A549 (cell line): ENCODE measurements around the gene MYLK4.

ENCODE experiments used
- CHD2 ChIP-seq: fragments of 150-350 bp; IDR thresholded peaks from 2 replicates; pipeline ENCODE4 v1.6.1; 2014; ENCODE audit warnings: low read length; ENCODE audit not compliant: partially characterized antibody
- CTCF ChIP-seq: fragments of >200 bp; sonication (Bioruptor Twin); formaldehyde crosslinking; IDR thresholded peaks from 3 replicates; pipeline ENCODE4 v1.5.1; 2016
- FOSB ChIP-seq: fragments of 250-450 bp; sonication (Bioruptor Pico); IDR thresholded peaks from 2 replicates; pipeline ENCODE4 v1.5.0; 2020; ENCODE audit warnings: mild to moderate bottlenecking, moderate library complexity
- HEYL ChIP-seq: fragments of 250-450 bp; sonication (Bioruptor Pico); IDR thresholded peaks from 2 replicates; pipeline ENCODE4 v1.8.0; 2021; ENCODE audit warnings: mild to moderate bottlenecking, moderate library complexity
- MAX ChIP-seq: IDR thresholded peaks from 2 replicates; pipeline ENCODE4 v1.6.1; 2012
- MAZ ChIP-seq: fragments of 150-350 bp; IDR thresholded peaks from 2 replicates; pipeline ENCODE4 v1.6.1; 2014; ENCODE audit warnings: antibody characterized with exemption, low read depth, low read length, borderline replicate concordance
- POLR2A ChIP-seq: IDR thresholded peaks from 2 replicates; pipeline ENCODE4 v1.6.1; 2012; ENCODE audit warnings: mild to moderate bottlenecking, low read length
- RAD21 ChIP-seq, 2 experiments: fragments of >200 bp in 1 of 2; sonication (Bioruptor Twin) in 1 of 2; formaldehyde crosslinking in 1 of 2; IDR thresholded peaks in 1 of 2; conservative IDR thresholded peaks in 1 of 2; 2 replicates in 1 of 2; 3 replicates in 1 of 2; pipeline ENCODE4 v1.6.1; 2012 to 2018; ENCODE audit warnings: inconsistent platforms in 1 of 2
- REST ChIP-seq: fragments of 200-600 bp; sonication (generic); IDR thresholded peaks from 2 replicates; pipeline ENCODE4 v1.6.1; 2016; ENCODE audit warnings: antibody characterized with exemption, mild to moderate bottlenecking, moderate library complexity
- SMC3 ChIP-seq: fragments of >200 bp; sonication (Bioruptor Twin); formaldehyde crosslinking; IDR thresholded peaks from 3 replicates; pipeline ENCODE4 v1.6.1; 2018; ENCODE audit warnings: inconsistent platforms
- TFCP2L1 ChIP-seq: fragments of 250-450 bp; sonication (Bioruptor Pico); IDR thresholded peaks from 2 replicates; pipeline ENCODE4 v1.5.0; 2021; ENCODE audit warnings: mild to moderate bottlenecking
- ZNF302 ChIP-seq: fragments of 250-450 bp; sonication (Bioruptor Pico); IDR thresholded peaks from 2 replicates; pipeline ENCODE4 v1.9.0; 2021; ENCODE audit warnings: inconsistent platforms, mild to moderate bottlenecking, moderate library complexity

GRCh38 chr6:2756241-2756640 lies 5.5 kb upstream of the MYLK4 start:
- TF ChIP-seq MAX: no peak
- no peak for TF ChIP-seq POLR2A
- no peak for TF ChIP-seq MAZ
- no peak for TF ChIP-seq TFCP2L1
- no peak for TF ChIP-seq ZNF302 (CRISPR knock-in tag)
- no peak for TF ChIP-seq CHD2
- TF ChIP-seq CTCF: no peak
- no peak for TF ChIP-seq SMC3
- no peak for TF ChIP-seq FOSB (CRISPR knock-in tag)
- TF ChIP-seq REST: no peak
- TF ChIP-seq RAD21 (conservative IDR thresholded peaks at IDR 0.05 in 1 of 2, IDR thresholded peaks at IDR 0.05 in 1 of 2): no peak
- no peak for TF ChIP-seq HEYL (CRISPR knock-in tag)
